HG03108 (cell line): ENCODE results near the gene TMPRSS7.
A peak's percentile ranks its signal among the peaks of the same experiment; 100 is the strongest.
"Not testable (repeated sequence)": the region's sequence is repeated elsewhere in the genome, so short reads cannot be mapped to it uniquely, and the experiment has no call there.

ENCODE experiments used
- ATAC-seq: cut with Tn5 transposase; IDR thresholded peaks from one replicate; pipeline ENCODE4 v1.9.1; 2021; ENCODE audit warnings: moderate library complexity; ENCODE audit not compliant: unreplicated experiment

The TMPRSS7 gene

GRCh38 chr3:112053229-112053628, 18.7 kb downstream of the TMPRSS7 start:
- ATAC-seq = no peak

GRCh38 chr3:112056451-112056929, 22.0 kb downstream of the TMPRSS7 start:
- no peak for ATAC-seq

GRCh38 chr3:112059497-112059896, 25.0 kb downstream of the TMPRSS7 start:
- ATAC-seq = no peak

- no peak for ATAC-seq
Observed at GRCh38 chr3:112061152-112061551, 26.6 kb downstream of the TMPRSS7 start.

- ATAC-seq = not testable (repeated sequence)
Observed at GRCh38 chr3:112072387-112073060, 38.0 kb downstream of the TMPRSS7 start.

- ATAC-seq = no peak
Observed at GRCh38 chr3:112074006-112074405, 39.5 kb downstream of the TMPRSS7 start.

- ATAC-seq = no peak
Observed at GRCh38 chr3:112074616-112075497, 40.3 kb downstream of the TMPRSS7 start.

- ATAC-seq = no peak
Observed at GRCh38 chr3:112078125-112079083, 43.9 kb downstream of the TMPRSS7 start.

GRCh38 chr3:112083239-112083638, 48.7 kb downstream of the TMPRSS7 start:
- no peak for ATAC-seq

- ATAC-seq = no peak
Observed at GRCh38 chr3:112084980-112085705, 50.6 kb downstream of the TMPRSS7 start.

GRCh38 chr3:112085735-112086075, 51.2 kb downstream of the TMPRSS7 start:
- no peak for ATAC-seq

- peak; percentile 71 for ATAC-seq
Observed at GRCh38 chr3:112086076-112086854, 51.7 kb downstream of the TMPRSS7 start, which contains the start of gene C3orf52. C3orf52 (plus strand) TSS chr3:112086389; CDS start chr3:112086408, 19 bp downstream.

- ATAC-seq = no peak
Observed at GRCh38 chr3:112086875-112087524, 52.5 kb downstream of the TMPRSS7 start.

- ATAC-seq = no peak
Observed at GRCh38 chr3:112087746-112088145, 53.2 kb downstream of the TMPRSS7 start.

GRCh38 chr3:112088944-112089343, 54.4 kb downstream of the TMPRSS7 start:
- ATAC-seq = no peak

GRCh38 chr3:112089956-112090886, 55.7 kb downstream of the TMPRSS7 start:
- ATAC-seq = no peak

GRCh38 chr3:112090887-112091586, 56.5 kb downstream of the TMPRSS7 start:
- no peak for ATAC-seq
